Mucosa of descending colon (tissue), 3 donors: ENCODE measurements around the gene MACF1. TPM values are rescaled to one million over a fixed set of nuclear protein-coding genes. Genes with fewer than 3 reads are reported as not detected.

Experiments used
- ATAC-seq: fragments of 200-7000 bp; cut with Tn5 transposase; one replicate; pipeline ENCODE4 v1.9.1; 2020; ENCODE audit warnings: mild to moderate bottlenecking, moderate library complexity
- DNase-seq, 3 donors: peaks; one replicate each; pipeline ENCODE4 v3.0.0-alpha.2; 2020
- H3K36me3 ChIP-seq: fragments of 200-600 bp; one replicate; pipeline ENCODE4 v1.8.0; 2021; ENCODE audit warnings: low read depth, mild to moderate bottlenecking
- H3K4me1 ChIP-seq: fragments of 200-600 bp; one replicate; pipeline ENCODE4 v1.8.0; 2021; ENCODE audit warnings: low read depth, mild to moderate bottlenecking
- H3K4me3 ChIP-seq: fragments of 200-600 bp; one replicate; pipeline ENCODE4 v1.8.0; 2021; ENCODE audit warnings: mild to moderate bottlenecking
- H3K9me3 ChIP-seq: fragments of 200-600 bp; one replicate; pipeline ENCODE4 v1.8.0; 2021; ENCODE audit warnings: mild to moderate bottlenecking
- intact Hi-C, 2 donors: fragments of 100-400 bp; cut with DNase I in 1 of 2; cut with micrococcal nuclease in 1 of 2; formaldehyde crosslinking; loops; one replicate each; pipeline versions ENCODE4 v1.11.0 to v1.11.1; 2022; cut with DNase I, micrococcal nuclease
- total RNA-seq, 3 donors: library from RNA; stranded (reverse); fragmentation: NEBNext Ultra II Directional in 2 of 3; extraction: Animal tissue kit (Norgen Biotek cat#: 25700) in 2 of 3; gene quantifications; one replicate each; pipeline versions ENCODE4 v1.2.1 to v1.2.4, GENCODE V29; 2021 to 2023
- TF ChIP-seq, protein P1 (sequence below): fragments of 200-600 bp; IDR thresholded peaks from one replicate; pipeline ENCODE4 v1.8.0; 2022; ENCODE audit warnings: antibody characterized with exemption, mild to moderate bottlenecking
- donor health status: DM: no; HTN: no; CAD: no; lungs with moderate emphysema.
- donor health status: DM: no; HTN: no; CAD: no.
- donor health status: DM: no; HTN: yes; CAD: no.

Gene MACF1
- total RNA-seq, 3 donors from 2014 or later = 146 to 362 (median 156) TPM

GRCh38 chr1:39305555-39305954 is 101.1 kb downstream of the MACF1 start:
- H3K9me3 ChIP-seq = no peaks in the 10 kb centered on the region
- no peak for DNase-seq
- no peaks in the 10 kb centered on the region for H3K4me1 ChIP-seq
- intact Hi-C loops = no loop called here
- no peak overlapping the region for H3K4me3 ChIP-seq
- ATAC-seq = peak; percentile 25
- TF ChIP-seq, protein P1, sequence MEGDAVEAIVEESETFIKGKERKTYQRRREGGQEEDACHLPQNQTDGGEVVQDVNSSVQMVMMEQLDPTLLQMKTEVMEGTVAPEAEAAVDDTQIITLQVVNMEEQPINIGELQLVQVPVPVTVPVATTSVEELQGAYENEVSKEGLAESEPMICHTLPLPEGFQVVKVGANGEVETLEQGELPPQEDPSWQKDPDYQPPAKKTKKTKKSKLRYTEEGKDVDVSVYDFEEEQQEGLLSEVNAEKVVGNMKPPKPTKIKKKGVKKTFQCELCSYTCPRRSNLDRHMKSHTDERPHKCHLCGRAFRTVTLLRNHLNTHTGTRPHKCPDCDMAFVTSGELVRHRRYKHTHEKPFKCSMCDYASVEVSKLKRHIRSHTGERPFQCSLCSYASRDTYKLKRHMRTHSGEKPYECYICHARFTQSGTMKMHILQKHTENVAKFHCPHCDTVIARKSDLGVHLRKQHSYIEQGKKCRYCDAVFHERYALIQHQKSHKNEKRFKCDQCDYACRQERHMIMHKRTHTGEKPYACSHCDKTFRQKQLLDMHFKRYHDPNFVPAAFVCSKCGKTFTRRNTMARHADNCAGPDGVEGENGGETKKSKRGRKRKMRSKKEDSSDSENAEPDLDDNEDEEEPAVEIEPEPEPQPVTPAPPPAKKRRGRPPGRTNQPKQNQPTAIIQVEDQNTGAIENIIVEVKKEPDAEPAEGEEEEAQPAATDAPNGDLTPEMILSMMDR = no peak
- peaks cover 2% of the 10 kb centered on the region for H3K36me3 ChIP-seq

DNA sequence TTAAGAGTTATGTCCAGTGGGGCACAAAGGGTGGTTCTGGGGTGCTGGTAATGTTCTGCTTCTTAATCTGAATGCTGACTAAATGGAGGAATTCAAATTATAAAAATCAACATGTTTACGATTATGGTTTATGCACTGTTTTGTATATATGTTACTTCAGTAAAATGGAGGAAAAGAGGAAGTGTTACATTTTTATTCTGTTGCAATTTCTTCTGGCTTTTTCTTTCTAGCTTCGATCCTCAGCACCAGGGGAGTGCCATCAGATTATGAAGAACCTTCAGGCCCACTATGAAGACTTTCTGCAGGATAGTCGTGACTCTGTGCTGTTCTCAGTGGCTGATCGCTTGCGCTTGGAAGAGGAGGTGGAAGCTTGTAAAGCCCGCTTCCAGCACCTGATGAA is 105.5 kb downstream of the MACF1 start:
- Histone ChIP-seq H3K36me3 (peaks cover 8% of the 10 kb centered on the region), H3K9me3 (no peaks in the 10 kb centered on the region), H3K4me1 (no peaks in the 10 kb centered on the region), H3K4me3 (no peak overlapping the region)
- no peak for DNase-seq
- intact Hi-C loops = no loop called here
- TF ChIP-seq, protein P1 = no peak
- no peak for ATAC-seq

DNA sequence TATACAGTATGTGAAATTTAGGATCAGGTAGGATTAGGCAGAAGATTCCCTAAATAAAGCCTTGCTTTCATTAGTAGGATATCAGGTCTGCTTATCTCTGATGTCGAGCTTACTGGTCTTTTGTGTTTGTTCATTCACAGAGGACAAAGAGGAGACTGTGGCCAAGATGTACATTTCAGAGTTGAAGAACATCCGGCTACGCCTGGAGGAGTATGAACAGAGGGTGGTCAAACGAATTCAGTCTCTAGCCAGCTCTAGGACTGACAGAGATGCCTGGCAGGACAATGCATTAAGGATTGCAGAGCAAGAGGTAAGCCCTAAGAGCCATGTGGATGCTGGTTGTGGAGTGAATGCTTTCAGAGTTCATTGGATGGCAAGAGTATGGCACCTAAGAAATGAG is 106.2 kb downstream of the MACF1 start:
- H3K36me3 ChIP-seq = peaks cover 8% of the 10 kb centered on the region

GRCh38 chr1:39317111-39317510 is 112.6 kb downstream of the MACF1 start:
- TF ChIP-seq, protein P1 = no peak
- ATAC-seq (no peak), DNase-seq (no peak)
- intact Hi-C loops = no loop called here
- Histone ChIP-seq H3K4me1 (no peaks in the 10 kb centered on the region), H3K9me3 (no peaks in the 10 kb centered on the region), H3K36me3 (no peaks in the 10 kb centered on the region), H3K4me3 (no peak overlapping the region)

More for the DNA sequence above, 106.2 kb downstream of the MACF1 start:
- no peaks in the 10 kb centered on the region for H3K4me1 ChIP-seq
- no peak overlapping the region for H3K4me3 ChIP-seq
- TF ChIP-seq, protein P1 = no peak
- intact Hi-C loops = no loop called here
- DNase-seq = no peak
- no peaks in the 10 kb centered on the region for H3K9me3 ChIP-seq
- ATAC-seq = no peak

- ATAC-seq (peak; percentile 98), DNase-seq (peak in 2 of 3 donors; percentile 32 to 44)
- no peaks in the 10 kb centered on the region for H3K36me3 ChIP-seq
- H3K4me3 ChIP-seq = no peak overlapping the region
- intact Hi-C loops = no loop called here
- no peaks in the 10 kb centered on the region for H3K9me3 ChIP-seq
- no peaks in the 10 kb centered on the region for H3K4me1 ChIP-seq
- TF ChIP-seq, protein P1 = no peak
Measured at GRCh38 chr1:39317910-39318633, 113.6 kb downstream of the MACF1 start.
